ENCODE measurements around the gene CDH4. TPM values are rescaled to one million over a fixed set of nuclear protein-coding genes. Genes with fewer than 3 reads are reported as not detected.
"Not testable (repeated sequence)": the region's sequence is repeated elsewhere in the genome, so short reads cannot be mapped to it uniquely, and the experiment has no call there.

CDH4 gene
- total RNA-seq, 2 experiments from 2014 or later, result not detected

DNA sequence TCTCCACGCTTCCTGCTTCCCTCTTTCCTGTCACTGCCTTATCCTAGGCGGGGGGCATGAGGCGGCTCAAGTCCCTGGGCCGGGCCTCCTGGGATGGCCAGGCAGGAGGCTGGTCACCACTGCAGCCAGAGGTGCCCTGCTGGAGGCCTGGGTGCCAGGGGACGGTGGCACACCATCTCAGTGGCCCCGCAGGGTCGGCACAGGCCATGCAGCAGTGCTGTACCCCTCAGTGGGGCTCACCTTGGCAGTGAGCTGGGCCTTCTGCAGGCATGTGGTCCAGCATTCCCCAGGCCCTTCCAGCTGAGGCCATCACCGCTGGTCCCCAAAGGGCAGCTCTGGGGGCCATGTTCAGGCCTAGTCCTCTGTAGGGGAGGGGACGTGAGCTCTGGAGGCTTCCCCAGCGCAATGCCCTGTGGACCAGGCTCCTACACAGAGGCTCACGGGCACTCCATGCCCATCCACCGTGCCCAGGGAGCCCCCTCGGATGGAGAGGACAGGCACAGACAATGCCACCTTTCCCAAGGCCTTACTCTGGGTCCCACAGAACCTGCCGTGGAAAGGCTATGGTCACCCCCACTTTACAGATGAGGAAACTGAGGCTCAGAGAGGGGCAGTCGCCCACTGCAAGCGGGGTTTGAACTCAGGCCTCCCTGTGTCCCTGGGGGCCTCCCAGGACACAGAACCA, 689.8 kb downstream of the CDH4 start:
- no peaks in the 10 kb centered on the region for H3K9me3 ChIP-seq (ENCODE audit: low read length)
- H3K4me3 ChIP-seq (ENCODE audit: low read depth, low read length, poor library complexity, severe bottlenecking), result no peak overlapping the region
- TF ChIP-seq, protein P1, sequence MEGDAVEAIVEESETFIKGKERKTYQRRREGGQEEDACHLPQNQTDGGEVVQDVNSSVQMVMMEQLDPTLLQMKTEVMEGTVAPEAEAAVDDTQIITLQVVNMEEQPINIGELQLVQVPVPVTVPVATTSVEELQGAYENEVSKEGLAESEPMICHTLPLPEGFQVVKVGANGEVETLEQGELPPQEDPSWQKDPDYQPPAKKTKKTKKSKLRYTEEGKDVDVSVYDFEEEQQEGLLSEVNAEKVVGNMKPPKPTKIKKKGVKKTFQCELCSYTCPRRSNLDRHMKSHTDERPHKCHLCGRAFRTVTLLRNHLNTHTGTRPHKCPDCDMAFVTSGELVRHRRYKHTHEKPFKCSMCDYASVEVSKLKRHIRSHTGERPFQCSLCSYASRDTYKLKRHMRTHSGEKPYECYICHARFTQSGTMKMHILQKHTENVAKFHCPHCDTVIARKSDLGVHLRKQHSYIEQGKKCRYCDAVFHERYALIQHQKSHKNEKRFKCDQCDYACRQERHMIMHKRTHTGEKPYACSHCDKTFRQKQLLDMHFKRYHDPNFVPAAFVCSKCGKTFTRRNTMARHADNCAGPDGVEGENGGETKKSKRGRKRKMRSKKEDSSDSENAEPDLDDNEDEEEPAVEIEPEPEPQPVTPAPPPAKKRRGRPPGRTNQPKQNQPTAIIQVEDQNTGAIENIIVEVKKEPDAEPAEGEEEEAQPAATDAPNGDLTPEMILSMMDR (conservative IDR thresholded peaks at IDR 0.05; ENCODE audit: low read length), result no peak
- no peaks in the 10 kb centered on the region for H3K4me1 ChIP-seq (ENCODE audit: insufficient read depth, low read length, poor library complexity, severe bottlenecking)
- ChIA-PET CTCF (ENCODE audit: unreplicated experiment) (no interaction called here), POLR2A (no interaction called here)
- BruUV-seq (replicated peaks), result no TSS peak
- H3K27ac ChIP-seq (ENCODE audit: low read depth, low read length, poor library complexity, severe bottlenecking), result no peak overlapping the region
- no peaks in the 10 kb centered on the region for H3K36me3 ChIP-seq (ENCODE audit: insufficient read depth, low read length)
- no peak overlapping the region for H2AFZ ChIP-seq (ENCODE audit: low read length)
- no peak for DNase-seq (ENCODE audit: low spot score)
- no peak overlapping the region for H3K4me2 ChIP-seq (ENCODE audit: low read length)
- intact Hi-C loops (cut with micrococcal nuclease; ENCODE audit: unreplicated experiment), result no loop called here
- no peaks in the 10 kb centered on the region for H3K79me2 ChIP-seq (ENCODE audit: insufficient read depth, low read depth, low read length)
- no peaks in the 10 kb centered on the region for H3K9me2 ChIP-seq (ENCODE audit: insufficient read depth, low read length)
- no peaks in the 10 kb centered on the region for H4K20me1 ChIP-seq (ENCODE audit: insufficient read depth, low read length)

DNA sequence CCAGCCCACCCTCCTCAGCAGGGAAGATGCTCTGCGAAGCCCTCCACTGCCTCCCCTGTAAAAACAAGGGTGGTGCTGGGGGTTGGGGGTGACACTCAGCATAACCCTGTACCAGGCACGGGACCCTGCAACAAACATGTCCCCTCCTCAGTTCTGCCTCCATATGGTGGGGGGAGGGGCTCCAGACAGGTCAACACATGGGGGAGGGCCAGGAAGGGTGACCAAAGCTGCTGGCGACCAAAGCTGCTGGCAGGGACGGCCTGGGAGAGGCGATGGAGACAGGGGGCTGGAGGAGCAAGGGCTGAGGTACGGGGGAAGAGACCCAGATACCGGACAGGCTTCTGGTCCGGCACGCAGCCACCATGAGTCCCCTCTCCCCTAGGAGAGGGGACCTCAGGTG, 690.5 kb downstream of the CDH4 start:
- H3K4me3 ChIP-seq (ENCODE audit: low read depth, low read length, poor library complexity, severe bottlenecking), result no peak overlapping the region
- no peaks in the 10 kb centered on the region for H3K36me3 ChIP-seq (ENCODE audit: insufficient read depth, low read length)
- no TSS peak for BruUV-seq (replicated peaks)
- ChIA-PET POLR2A (no interaction called here), CTCF (ENCODE audit: unreplicated experiment) (no interaction called here)
- no peaks in the 10 kb centered on the region for H3K4me1 ChIP-seq (ENCODE audit: insufficient read depth, low read length, poor library complexity, severe bottlenecking)
- no peaks in the 10 kb centered on the region for H4K20me1 ChIP-seq (ENCODE audit: insufficient read depth, low read length)
- intact Hi-C loops (cut with micrococcal nuclease; ENCODE audit: unreplicated experiment), result no loop called here
- H3K27ac ChIP-seq (ENCODE audit: low read depth, low read length, poor library complexity, severe bottlenecking), result no peak overlapping the region
- no peaks in the 10 kb centered on the region for H3K9me3 ChIP-seq (ENCODE audit: low read length)
- no peaks in the 10 kb centered on the region for H3K9me2 ChIP-seq (ENCODE audit: insufficient read depth, low read length)
- H2AFZ ChIP-seq (ENCODE audit: low read length), result no peak overlapping the region
- H3K4me2 ChIP-seq (ENCODE audit: low read length), result no peak overlapping the region
- TF ChIP-seq, protein P1 (conservative IDR thresholded peaks at IDR 0.05; ENCODE audit: low read length), result no peak
- TF ChIP-seq EZH2phosphoT487 (IDR thresholded peaks at IDR 0.05; ENCODE audit: borderline replicate concordance, low read depth, low read length), result no peak
- no peaks in the 10 kb centered on the region for H3K79me2 ChIP-seq (ENCODE audit: insufficient read depth, low read depth, low read length)
- no peak for DNase-seq (ENCODE audit: low spot score)

DNA sequence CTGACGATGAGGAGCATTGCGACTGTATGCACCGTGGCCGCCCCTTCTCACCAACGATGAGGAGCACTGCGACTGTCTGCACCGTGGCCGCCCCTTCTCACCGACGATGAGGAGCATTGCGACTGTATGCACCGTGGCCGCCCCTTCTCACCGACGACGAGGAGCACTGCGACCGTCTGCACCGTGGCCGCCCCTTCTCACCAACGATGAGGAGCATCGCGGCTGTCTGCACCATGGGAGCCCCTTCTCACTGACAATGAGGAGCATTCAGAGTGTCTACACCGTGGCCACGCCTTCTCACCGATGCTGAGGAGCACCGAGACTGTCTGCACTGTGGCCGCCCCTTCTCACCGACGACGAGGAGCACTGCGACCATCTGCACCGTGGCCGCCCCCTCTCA, 692.9 kb downstream of the CDH4 start:
- intact Hi-C loops (cut with micrococcal nuclease; ENCODE audit: unreplicated experiment); POLR2A ChIA-PET; H2AFZ ChIP-seq (ENCODE audit: low read length); H3K9me3 ChIP-seq (ENCODE audit: low read length); BruUV-seq (replicated peaks); H3K4me3 ChIP-seq (ENCODE audit: low read depth, low read length, poor library complexity, severe bottlenecking); CTCF ChIA-PET (ENCODE audit: unreplicated experiment); H3K79me2 ChIP-seq (ENCODE audit: insufficient read depth, low read depth, low read length); H3K4me1 ChIP-seq (ENCODE audit: insufficient read depth, low read length, poor library complexity, severe bottlenecking); H3K27ac ChIP-seq (ENCODE audit: low read depth, low read length, poor library complexity, severe bottlenecking); H4K20me1 ChIP-seq (ENCODE audit: insufficient read depth, low read length); H3K9me2 ChIP-seq (ENCODE audit: insufficient read depth, low read length); DNase-seq (ENCODE audit: low spot score); H3K36me3 ChIP-seq (ENCODE audit: insufficient read depth, low read length); H3K4me2 ChIP-seq (ENCODE audit: low read length): not testable (repeated sequence)

DNA sequence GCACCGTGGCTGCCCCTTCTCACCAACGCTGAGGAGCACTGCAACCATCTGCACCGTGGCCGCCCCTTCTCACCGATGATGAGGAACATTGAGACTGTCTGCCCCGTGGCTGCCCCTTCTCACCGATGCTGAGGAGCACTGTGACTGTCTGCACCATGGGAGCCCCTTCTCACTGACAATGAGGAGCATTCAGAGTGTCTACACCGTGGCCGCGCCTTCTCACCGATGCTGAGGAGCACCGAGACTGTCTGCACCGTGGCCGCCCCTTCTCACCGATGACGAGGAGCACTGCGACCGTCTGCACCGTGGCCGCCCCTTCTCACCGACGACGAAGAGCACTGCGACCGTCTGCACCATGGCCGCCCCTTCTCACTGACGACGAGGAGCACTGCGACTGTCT, 693.4 kb downstream of the CDH4 start:
- H3K4me3 ChIP-seq (ENCODE audit: low read depth, low read length, poor library complexity, severe bottlenecking); intact Hi-C loops (cut with micrococcal nuclease; ENCODE audit: unreplicated experiment); H3K9me2 ChIP-seq (ENCODE audit: insufficient read depth, low read length); H3K4me2 ChIP-seq (ENCODE audit: low read length); BruUV-seq (replicated peaks); POLR2A ChIA-PET; DNase-seq (ENCODE audit: low spot score); CTCF ChIA-PET (ENCODE audit: unreplicated experiment); H3K9me3 ChIP-seq (ENCODE audit: low read length); H3K36me3 ChIP-seq (ENCODE audit: insufficient read depth, low read length); H4K20me1 ChIP-seq (ENCODE audit: insufficient read depth, low read length); H3K27ac ChIP-seq (ENCODE audit: low read depth, low read length, poor library complexity, severe bottlenecking); H3K4me1 ChIP-seq (ENCODE audit: insufficient read depth, low read length, poor library complexity, severe bottlenecking); H2AFZ ChIP-seq (ENCODE audit: low read length); H3K79me2 ChIP-seq (ENCODE audit: insufficient read depth, low read depth, low read length): not testable (repeated sequence)

DNA sequence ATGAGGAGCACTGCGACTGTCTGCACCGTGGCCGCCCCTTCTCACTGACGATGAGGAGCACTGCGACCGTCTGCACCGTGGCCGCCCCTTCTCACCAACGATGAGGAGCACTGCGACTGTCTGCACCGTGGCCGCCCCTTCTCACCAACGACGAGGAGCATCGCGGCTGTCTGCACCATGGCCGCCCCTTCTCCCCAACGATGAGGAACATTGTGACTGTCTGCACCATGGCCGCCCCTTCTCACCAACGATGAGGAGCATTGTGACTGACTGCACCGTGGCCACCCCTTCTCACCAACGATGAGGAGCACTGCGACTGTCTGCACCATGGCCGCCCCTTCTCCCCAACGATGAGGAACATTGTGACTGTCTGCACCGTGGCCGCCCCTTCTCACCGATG, 696.0 kb downstream of the CDH4 start:
- H4K20me1 ChIP-seq (ENCODE audit: insufficient read depth, low read length); H3K9me2 ChIP-seq (ENCODE audit: insufficient read depth, low read length); BruUV-seq (replicated peaks); intact Hi-C loops (cut with micrococcal nuclease; ENCODE audit: unreplicated experiment); H3K4me2 ChIP-seq (ENCODE audit: low read length); H3K4me1 ChIP-seq (ENCODE audit: insufficient read depth, low read length, poor library complexity, severe bottlenecking); H2AFZ ChIP-seq (ENCODE audit: low read length); H3K27ac ChIP-seq (ENCODE audit: low read depth, low read length, poor library complexity, severe bottlenecking); H3K4me3 ChIP-seq (ENCODE audit: low read depth, low read length, poor library complexity, severe bottlenecking); DNase-seq (ENCODE audit: low spot score); CTCF ChIA-PET (ENCODE audit: unreplicated experiment); H3K9me3 ChIP-seq (ENCODE audit: low read length); POLR2A ChIA-PET; H3K79me2 ChIP-seq (ENCODE audit: insufficient read depth, low read depth, low read length); H3K36me3 ChIP-seq (ENCODE audit: insufficient read depth, low read length): not testable (repeated sequence)

Measured in OCI-LY7 (cell line).